Measurements from ENCODE around the gene SCYL3.
"Not testable (repeated sequence)": the region's sequence is repeated elsewhere in the genome, so short reads cannot be mapped to it uniquely, and the experiment has no call there.

SCYL3 gene

DNA sequence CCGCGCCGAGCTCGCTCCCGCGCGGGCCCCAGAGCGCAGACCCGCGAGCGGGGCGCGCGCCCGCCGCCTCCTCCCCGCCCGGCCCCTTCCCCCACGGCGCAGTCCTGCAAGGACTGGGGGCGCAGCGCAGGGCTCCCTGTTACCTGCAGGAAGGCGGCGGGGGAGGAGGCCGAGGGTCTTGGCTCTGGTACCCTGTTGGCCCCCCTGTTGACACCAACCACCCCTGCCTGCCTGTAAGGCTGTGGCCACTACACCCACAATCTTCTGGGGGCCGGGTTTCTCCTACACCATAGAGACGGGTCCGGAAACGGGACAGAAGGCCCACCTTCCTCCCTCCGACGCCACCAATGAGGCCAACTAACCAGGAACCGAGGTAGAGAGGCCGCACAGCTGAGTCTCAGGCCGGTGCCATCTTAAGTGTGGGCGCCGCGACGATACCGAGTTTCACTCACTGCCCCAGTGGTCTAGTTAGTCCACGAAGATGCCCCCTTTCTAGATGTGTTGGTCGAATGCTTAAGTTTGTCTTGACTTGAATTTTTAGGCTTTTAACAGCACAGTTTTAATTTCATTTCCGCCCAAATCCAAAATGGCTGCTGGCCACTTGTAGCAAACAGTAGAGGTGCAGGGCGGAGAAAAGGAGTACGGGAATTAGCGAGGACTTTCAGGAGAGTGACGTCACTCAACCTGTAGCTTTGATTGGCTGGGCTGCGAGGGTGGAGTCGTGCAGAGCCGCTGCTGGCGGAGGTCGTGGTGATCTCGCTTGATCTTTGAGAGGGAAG, at the start of gene SCYL3:
Gene SCYL3, minus strand, starts transcription at position 252 of the 779 bp plus-strand sequence. CDS start 5,056 bp downstream, outside the sequence.
- peak; percentile 80 for DNase-seq (ENCODE audit: low read depth, low spot score)

- DNase-seq (ENCODE audit: low read depth, low spot score), result no peak
Measured at GRCh38 chr1:169941982-169942830, 48.5 kb upstream of the SCYL3 start.

DNA sequence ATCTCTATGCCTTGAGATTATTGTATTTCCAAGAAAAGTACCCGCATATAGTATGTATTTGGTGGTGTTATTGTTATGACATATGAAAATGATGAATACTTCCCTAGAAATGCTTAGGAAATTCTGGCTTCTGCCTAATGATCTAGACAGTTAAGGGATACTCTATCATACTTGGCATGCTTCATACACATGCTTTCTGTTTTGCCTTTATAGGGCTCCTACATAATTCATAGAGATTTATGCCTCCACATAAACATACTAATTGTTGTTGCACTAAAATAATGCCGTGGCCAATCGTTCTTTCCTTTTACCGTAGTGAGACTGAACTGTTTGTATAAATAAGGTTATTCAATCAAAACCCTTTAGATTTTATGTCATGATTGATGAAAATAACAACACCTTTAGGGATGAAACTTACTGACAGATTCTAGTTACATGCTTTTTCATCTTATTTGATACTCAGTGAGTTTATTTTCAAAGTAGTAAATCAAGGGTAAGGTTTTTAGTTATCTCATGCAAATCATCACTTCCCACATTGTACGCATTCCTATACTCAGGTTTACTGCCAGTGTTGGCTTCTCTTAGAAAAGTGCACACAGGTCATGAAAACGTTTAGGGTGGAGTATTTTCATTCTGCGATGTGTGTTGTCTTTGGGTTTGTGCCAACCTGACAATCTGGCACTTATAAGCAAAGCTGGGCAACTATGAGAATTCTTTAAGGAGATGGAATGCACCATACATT, 40.5 kb upstream of the SCYL3 start:
- no peak for DNase-seq (ENCODE audit: low read depth, low spot score)

DNA sequence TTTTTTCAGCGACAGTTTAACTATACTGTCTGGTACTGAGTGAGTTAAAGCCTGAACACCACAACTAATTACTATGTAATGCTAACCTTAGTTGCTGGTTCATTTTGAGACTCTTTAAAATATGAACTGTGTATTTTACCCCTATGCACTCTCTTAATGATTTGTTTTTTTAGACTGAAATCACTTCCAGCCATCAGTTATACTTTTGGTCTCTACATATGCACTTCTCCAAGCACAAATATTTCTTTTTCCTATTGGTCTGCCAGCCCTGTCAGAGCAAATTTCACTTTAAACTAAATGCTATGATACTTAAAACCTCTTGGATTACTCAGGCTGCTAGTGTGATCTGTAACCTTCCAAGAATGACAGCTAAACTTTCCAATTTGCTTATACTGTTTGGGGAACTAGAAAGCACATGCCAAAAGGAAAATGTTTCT, 38.1 kb upstream of the SCYL3 start:
- DNase-seq (ENCODE audit: low read depth, low spot score), result no peak

DNA sequence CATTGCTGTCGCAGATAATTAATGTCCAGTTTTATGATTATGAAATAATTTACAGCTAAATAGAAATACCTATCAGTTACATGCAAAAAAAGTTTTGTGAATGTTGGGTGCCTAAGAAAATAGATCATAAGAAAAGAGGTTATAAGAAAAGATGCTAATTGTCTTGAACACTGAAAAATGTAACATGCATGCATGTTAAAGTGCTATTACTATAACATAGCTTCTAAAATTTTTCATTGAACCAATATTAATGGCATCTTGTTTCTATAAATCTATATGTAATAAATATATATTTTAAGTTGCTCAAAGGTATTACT, 35.5 kb upstream of the SCYL3 start:
- DNase-seq (ENCODE audit: low read depth, low spot score), result no peak

DNA sequence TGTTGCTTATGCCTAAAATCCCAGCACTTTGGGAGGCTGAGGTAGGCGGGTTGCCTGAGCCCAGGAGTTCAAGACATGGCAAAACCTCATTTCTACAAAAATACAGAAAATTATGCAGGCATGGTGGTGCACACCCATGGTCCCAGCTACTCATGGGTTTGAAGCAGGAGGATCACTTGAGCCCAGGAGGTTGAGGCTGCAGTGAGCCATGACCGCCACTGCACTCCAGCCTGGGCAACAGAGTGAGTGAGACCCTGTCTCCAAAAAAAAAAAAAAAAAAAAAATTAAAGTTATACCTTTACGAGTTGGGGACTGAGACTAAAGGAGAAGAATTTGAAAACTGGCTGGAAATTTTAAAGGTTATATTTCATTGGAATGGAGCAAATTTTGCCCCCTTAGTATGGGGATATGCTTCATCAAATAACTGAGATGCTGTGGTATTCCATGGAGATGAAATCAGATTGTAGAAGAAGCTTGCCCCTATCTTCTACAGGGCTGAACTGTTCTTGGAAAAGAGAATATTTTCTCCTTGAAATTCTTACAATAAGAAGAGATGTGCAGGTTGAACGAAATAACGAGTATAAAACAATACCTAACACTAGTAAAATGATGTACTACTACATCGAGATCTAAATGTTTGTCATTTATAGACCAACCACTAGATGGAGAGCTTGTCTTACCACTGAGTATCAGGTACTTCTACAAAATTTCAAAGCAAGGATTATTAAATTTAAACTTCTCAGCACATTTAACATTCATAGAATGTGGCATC, 34.9 kb upstream of the SCYL3 start:
- no peak for DNase-seq (ENCODE audit: low read depth, low spot score)

DNA sequence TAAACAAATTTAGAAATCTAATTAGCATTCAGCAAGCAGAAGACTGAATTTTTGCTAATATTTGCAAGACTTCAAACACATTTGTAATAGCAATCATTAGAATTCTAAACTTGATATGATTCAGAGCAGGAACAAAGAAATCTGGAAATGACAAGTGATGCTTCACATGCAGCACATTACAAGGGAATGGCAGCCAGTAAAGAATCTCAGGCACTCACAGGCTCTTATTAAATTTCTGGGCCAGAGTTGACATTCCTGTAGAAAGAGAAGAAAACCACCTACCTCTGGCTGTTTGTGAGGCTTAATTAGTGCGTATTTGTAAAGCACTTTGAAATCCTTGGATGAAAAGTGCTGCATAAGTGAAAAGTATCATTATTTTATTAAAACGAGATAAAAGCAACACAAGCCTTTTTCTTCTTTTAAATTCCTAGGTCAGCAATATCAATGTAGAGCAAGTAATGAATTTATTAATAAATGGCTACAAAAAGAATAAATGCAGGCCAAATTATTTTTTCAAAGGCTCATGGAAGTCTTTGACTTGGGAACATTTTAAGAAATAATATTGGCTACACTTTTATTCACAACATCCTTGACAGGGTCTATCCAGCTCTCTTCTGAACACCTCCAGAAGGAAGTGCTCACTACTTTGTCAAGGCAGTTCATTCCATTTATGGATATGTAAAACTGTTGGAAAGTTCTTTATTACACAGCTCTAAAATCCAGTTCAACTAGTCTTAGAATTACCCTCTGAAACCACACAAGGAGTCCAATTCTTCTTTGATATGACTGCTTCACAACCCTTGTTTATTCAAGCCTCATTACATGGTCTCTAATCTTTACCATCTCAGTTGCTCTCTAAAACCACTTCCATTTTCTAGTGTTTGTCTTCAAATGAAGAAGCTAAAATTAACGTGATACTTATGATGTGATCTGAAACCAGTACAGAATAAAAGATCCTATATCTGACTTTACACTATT, 32.1 kb upstream of the SCYL3 start:
- no peak for DNase-seq (ENCODE audit: low read depth, low spot score)

- no peak for DNase-seq (ENCODE audit: low read depth, low spot score)
Measured at GRCh38 chr1:169924829-169925228, 31.1 kb upstream of the SCYL3 start.

DNA sequence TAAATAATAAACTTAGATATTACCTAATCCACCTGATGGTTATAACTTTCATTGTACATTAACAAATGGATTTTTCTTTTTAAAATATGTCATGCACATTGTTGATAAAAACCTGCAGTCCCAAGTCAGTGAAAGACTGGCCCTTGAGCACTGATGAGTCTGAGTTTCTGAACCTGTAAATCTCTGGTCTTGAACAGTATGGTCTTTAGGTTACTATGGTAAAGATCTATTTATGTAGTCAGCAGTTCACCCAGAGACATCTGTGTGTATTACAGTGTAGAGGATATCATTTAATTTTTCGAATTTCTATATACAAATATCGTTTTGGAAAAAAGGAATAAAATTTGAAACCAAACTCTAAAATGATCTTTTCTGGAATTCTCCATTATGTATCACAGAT, 30.4 kb upstream of the SCYL3 start:
- no peak for DNase-seq (ENCODE audit: low read depth, low spot score)

DNA sequence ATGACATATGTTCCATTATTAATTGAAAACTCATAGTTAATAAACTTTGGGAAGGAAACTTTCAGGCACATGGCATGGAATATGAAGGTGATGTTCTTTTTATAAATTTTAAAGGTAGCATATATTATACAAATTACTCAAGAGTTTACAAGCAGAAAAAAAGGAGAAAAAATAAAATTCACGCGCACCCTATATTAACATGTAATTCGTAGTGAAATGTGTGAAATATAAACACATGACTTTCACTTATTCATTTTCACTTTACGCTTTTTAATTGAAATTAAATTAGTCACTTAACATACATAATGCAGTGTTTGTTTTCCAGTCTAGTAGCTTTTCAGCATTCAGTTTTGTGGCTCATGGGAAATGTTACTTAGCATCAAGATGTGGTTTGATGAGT, 27.4 kb upstream of the SCYL3 start:
- no peak for DNase-seq (ENCODE audit: low read depth, low spot score)

DNA sequence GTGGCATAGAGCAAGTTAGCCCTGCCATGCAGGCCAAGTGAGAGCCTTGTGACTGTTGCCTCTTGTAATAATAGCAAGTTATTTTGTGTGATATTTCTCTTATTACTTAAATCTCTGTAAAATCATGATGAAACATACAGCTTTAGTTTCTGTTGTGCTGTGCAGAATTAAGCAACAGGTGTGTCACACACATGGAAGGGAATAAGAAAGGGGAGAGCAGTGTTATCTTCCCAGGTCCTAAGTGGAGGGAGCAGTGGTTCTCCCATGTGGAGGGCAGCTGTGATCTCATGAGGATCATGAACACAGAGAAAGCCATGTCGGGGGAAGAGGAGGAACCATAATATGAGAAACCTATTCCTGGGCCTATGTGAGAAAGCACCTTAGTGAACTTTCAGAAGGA, 25.2 kb upstream of the SCYL3 start:
- DNase-seq (ENCODE audit: low read depth, low spot score), result no peak

GRCh38 chr1:169918220-169918619, 24.5 kb upstream of the SCYL3 start:
- not testable (repeated sequence) for DNase-seq (ENCODE audit: low read depth, low spot score)

DNA sequence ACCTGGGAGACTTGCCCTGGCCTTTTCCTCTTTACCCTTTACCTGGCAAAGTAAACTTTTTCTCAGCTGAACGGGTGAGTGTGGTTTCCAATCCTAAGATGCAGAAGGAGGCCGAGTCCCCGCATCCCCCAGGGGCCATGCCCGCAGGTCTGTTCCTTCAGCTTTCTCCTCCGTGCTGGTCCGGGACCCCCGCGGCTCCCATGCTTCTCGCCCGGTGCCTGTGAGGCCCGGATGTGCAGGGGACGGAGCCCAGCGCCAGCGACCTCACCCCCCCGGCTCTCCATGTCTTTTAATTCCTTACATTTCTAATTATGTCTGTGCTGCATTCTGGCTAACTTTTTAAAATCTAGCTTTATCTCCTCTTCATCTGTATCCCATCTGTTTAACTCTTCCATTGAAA, 21.5 kb upstream of the SCYL3 start:
- no peak for DNase-seq (ENCODE audit: low read depth, low spot score)

DNA sequence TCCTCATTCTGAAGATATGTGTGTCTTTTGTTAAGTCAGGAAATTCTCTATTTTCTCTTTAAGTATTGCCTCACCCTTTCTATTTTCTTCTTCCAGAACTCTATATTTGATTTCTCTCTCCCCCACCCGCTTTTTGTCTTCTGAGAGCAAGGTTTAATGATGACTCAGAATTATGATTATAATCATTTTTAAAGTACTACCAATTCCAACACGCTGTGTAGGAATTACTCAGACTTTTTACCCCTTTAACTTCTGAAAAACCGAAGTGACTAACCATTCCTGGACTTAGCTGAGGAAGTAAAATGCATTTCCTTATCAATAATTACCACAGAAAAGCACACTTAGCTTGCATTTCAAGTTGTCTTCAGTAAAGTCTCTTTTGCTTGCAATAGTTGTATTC, 20.8 kb upstream of the SCYL3 start:
- DNase-seq (ENCODE audit: low read depth, low spot score), result no peak

DNA sequence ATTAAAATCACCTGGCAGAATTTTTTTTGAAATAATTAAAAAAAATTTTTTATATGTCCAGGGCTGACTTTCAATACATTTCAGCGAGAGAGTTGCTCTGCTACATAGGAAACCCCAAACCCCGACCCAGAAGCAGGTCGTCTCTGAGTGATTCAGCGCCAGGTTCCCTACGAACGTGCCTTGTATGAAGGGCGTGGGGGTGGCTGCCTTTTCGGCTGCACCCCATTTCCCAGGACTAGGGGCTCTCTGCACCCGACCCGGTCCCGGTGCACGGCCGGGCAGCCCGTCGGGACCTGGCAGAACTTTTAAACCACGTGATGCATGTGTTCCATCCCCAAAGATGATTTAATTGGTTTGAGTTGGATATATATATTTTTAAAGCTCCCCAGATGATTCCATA, 15.8 kb upstream of the SCYL3 start:
- no peak for DNase-seq (ENCODE audit: low read depth, low spot score)

DNA sequence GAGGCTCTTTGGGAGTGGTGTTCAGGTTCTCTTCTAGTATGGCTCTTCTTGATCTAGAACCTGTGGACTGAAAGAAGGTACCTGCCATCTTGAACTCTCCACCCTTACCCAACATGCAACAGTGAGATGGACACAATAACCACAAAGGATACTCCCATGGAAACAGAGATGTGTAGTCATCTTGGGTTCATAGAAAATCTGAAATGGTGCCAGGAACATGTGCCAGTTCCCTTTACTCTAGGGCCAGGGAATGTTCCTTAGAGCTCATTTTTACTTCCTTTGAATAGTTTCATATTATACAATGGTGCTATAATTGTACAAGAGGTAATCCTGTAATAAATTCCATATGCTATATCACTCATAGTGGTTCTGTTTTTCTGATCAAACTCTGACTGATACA, 13.2 kb upstream of the SCYL3 start:
- no peak for DNase-seq (ENCODE audit: low read depth, low spot score)

DNA sequence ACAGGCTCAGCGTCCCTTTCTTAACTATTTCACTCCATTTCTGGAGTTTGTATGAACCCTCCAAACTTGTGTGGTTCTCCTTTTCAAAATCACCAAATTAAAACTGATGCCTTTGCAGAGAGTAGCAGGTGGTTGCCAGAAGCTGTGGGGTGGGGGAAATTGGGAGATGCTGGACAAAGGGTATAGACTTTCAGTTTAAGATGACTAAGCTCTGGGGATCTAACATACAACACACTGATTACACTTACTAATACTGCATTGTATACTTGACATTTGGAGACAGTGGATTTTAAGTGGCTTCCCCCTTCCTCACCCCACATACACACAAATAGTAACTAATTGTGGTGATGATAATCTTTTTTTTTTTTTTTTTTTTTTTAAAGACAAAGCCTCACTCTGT, 11.1 kb upstream of the SCYL3 start:
- no peak for DNase-seq (ENCODE audit: low read depth, low spot score)

- no peak for DNase-seq (ENCODE audit: low read depth, low spot score)
Measured at GRCh38 chr1:169902751-169903150, 9.1 kb upstream of the SCYL3 start.

- DNase-seq (ENCODE audit: low read depth, low spot score), result no peak
Measured at GRCh38 chr1:169901115-169901514, 7.4 kb upstream of the SCYL3 start.

DNA sequence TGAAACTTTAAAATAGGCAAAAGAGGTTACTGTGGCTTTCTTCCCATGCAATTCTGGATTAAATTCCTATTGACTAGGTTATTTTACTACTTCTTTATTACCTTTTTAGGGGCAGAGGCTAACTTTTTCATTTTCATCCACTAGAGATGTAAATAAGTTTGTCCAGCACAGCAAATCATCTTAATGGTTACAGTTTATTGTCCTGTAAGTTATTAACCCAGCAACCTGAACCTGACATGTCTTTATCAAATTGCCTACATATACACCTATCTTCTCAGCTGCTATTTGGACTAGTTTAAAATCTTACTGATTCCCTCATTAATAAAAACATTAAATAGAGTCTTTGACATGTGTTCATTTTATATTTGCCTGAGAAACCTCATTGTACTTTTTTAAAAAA, 6.9 kb upstream of the SCYL3 start:
- DNase-seq (ENCODE audit: low read depth, low spot score), result no peak

Data from activated CD4-positive, CD25-positive, alpha-beta regulatory T cell treated with anti-CD3 and anti-CD28 coated beads, Interleukin-2, amount 50 U/mL, for 16 hours (primary cell).